ENCODE data around the gene VPS39. TPM values are rescaled to one million over a fixed set of nuclear protein-coding genes. Genes with fewer than 3 reads are reported as not detected.

Gene VPS39
- total RNA-seq, 3 donors from 2014 or later: 79.0 to 116 (median 89.9) TPM

GRCh38 chr15:42143356-42143755 lies 64.7 kb downstream of the VPS39 start:
- intact Hi-C loops (cut with DNase I; ENCODE audit: low total_unique reads): no loop called here
- DNase-seq (ENCODE audit: low spot score in 2 of 2): no peak
- no peaks in the 10 kb centered on the region for H3K9me3 ChIP-seq
- H3K36me3 ChIP-seq: no peaks in the 10 kb centered on the region
- no peak overlapping the region for H3K27ac ChIP-seq
- TF ChIP-seq CTCF (IDR thresholded peaks at IDR 0.05) (no peak), POLR2A (IDR thresholded peaks at IDR 0.05) (no peak)
- no peak overlapping the region for H3K4me3 ChIP-seq
- no peaks in the 10 kb centered on the region for H3K27me3 ChIP-seq
- no peaks in the 10 kb centered on the region for H3K4me1 ChIP-seq

DNA sequence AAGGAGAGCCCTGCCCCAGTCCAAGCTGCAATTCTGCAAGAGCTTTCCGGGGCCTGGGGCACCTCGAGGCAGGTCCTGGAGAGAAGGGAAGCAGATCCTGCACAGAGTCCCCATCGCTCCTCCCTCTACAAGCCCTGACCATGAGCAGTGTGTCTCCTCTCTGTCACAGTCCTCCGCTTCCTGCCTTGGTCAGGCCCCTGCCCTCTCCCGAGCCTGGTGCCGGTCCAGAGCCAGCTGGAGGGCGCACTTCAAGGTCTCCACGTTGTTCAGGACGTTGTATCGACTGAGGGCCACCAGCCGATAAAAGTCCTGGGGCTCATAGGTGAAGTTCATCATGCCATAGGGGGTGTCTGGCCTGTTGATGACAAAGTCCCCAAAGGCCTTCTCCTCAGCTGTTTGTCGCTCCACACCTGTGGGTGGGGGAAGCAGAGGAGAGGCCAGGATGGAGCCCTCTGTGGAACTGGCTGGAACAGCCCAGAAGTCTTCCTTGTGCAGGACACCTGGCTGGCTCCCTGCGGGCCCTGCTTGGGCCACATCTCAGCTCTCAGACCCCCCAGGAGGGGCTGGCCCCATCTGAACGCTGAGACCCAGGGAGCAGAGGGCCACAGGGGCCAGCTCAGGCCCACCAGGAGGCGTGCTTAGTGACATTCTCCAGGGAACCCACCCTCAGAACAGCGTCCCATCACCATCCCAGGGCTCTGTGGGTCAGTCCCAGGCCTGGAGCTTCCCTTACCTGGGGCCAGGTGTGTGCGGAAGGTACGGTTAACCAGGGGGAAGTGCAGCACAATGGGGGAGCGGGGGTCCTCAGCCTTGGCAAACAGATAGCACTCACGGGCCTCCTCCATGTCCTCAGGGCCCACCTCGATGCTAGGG lies 66.1 kb downstream of the VPS39 start:
- no peaks in the 10 kb centered on the region for H3K36me3 ChIP-seq
- DNase-seq (ENCODE audit: low spot score in 2 of 2): peak in 1 of 2 donors; percentile 31
- no peaks in the 10 kb centered on the region for H3K9me3 ChIP-seq
- no peak overlapping the region for H3K4me3 ChIP-seq
- no peak overlapping the region for H3K27ac ChIP-seq
- H3K27me3 ChIP-seq: no peaks in the 10 kb centered on the region
- intact Hi-C loops (cut with DNase I; ENCODE audit: low total_unique reads): no loop called here
- no peaks in the 10 kb centered on the region for H3K4me1 ChIP-seq
- TF ChIP-seq CTCF (IDR thresholded peaks at IDR 0.05) (no peak), POLR2AphosphoS5 (IDR thresholded peaks at IDR 0.05) (no peak), POLR2A (IDR thresholded peaks at IDR 0.05) (no peak)

GRCh38 chr15:42141246-42141645 lies 66.9 kb downstream of the VPS39 start:
- Histone ChIP-seq H3K4me1 (no peaks in the 10 kb centered on the region), H3K9me3 (no peaks in the 10 kb centered on the region), H3K4me3 (no peak overlapping the region), H3K27ac (no peak overlapping the region), H3K36me3 (no peaks in the 10 kb centered on the region), H3K27me3 (no peaks in the 10 kb centered on the region)
- intact Hi-C loops (cut with DNase I; ENCODE audit: low total_unique reads): no loop called here
- no peak for TF ChIP-seq POLR2A (IDR thresholded peaks at IDR 0.05)
- TF ChIP-seq POLR2AphosphoS5 (IDR thresholded peaks at IDR 0.05): no peak
- no peak for DNase-seq (ENCODE audit: low spot score in 2 of 2)

DNA sequence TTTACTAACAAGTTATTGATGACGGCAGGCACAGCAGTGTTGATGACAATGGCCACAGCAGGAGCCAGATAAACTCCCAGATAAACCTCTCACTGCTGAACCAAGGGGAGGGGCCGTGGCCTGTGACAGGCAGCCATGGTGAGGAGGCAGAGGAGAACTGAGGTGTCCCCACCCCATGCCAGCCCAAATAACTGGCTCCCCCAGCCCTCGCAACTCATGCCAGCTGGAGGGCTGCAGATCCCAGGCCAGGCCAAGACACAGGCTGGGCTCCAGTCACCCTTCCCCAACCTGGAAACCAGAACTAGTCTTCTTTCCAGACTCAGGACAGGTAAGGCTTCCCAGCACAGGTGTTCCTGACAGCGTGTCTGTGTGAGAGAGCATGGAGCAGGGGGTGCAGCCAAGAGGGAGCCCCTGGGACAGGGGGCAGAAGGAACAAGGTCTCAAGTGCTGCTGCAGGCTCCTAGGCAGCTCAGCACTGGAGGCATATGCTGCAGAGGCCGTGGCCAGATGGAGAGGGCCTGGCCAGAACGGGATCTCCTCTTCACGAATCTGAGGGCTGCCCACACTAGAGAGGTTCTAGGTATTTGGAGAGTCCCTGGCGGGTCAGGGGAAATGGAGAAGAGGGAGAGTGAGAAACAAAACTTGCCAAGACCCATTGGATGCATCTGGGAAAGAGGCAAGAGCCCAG lies 67.6 kb downstream of the VPS39 start:
- Histone ChIP-seq H3K4me1 (no peaks in the 10 kb centered on the region), H3K27ac (no peak overlapping the region), H3K36me3 (no peaks in the 10 kb centered on the region), H3K27me3 (no peaks in the 10 kb centered on the region), H3K9me3 (no peaks in the 10 kb centered on the region), H3K4me3 (no peak overlapping the region)
- TF ChIP-seq POLR2A (IDR thresholded peaks at IDR 0.05): no peak
- DNase-seq (ENCODE audit: low spot score in 2 of 2): no peak
- intact Hi-C loops (cut with DNase I; ENCODE audit: low total_unique reads): no loop called here

DNA sequence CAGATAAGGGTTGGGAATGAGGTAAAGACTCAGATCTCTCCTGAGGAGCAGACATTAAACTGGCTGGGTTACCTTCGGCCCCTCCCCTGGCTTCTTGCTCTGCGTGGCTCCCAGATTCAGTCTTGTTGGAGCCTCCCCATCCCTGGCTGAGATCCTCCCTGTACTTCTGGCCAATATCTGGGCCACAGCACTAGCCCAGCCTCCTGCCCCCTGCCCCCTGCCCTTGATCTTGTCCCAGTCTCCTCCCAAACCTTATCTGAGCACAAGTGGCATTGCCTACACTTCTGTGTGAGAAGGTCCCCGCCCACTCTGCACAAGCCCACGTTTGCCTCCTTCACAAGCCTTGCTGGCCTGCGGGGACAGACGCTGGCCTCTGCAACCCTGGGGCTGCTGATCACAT lies 68.5 kb downstream of the VPS39 start:
- intact Hi-C loops (cut with DNase I; ENCODE audit: low total_unique reads): no loop called here
- Histone ChIP-seq H3K27ac (no peak overlapping the region), H3K4me3 (no peak overlapping the region), H3K9me3 (no peaks in the 10 kb centered on the region), H3K27me3 (no peaks in the 10 kb centered on the region), H3K4me1 (no peaks in the 10 kb centered on the region), H3K36me3 (no peaks in the 10 kb centered on the region)
- TF ChIP-seq CTCF (IDR thresholded peaks at IDR 0.05): no peak
- TF ChIP-seq POLR2AphosphoS5 (IDR thresholded peaks at IDR 0.05): no peak
- TF ChIP-seq POLR2A (IDR thresholded peaks at IDR 0.05): no peak
- no peak for DNase-seq (ENCODE audit: low spot score in 2 of 2)

- intact Hi-C loops (cut with DNase I; ENCODE audit: low total_unique reads): no loop called here
- Histone ChIP-seq H3K36me3 (no peaks in the 10 kb centered on the region), H3K27me3 (no peaks in the 10 kb centered on the region), H3K4me3 (no peak overlapping the region), H3K9me3 (no peaks in the 10 kb centered on the region), H3K4me1 (no peaks in the 10 kb centered on the region), H3K27ac (no peak overlapping the region)
- TF ChIP-seq POLR2AphosphoS5 (IDR thresholded peaks at IDR 0.05): no peak
- TF ChIP-seq CTCF (IDR thresholded peaks at IDR 0.05): no peak
- no peak for TF ChIP-seq POLR2A (IDR thresholded peaks at IDR 0.05)
- DNase-seq (ENCODE audit: low spot score in 2 of 2): no peak
Observed at GRCh38 chr15:42138968-42139386, 69.1 kb downstream of the VPS39 start.
